Endothelial cell (in vitro differentiated cells): ENCODE data around the gene ZER1. TPM values are rescaled to one million over a fixed set of nuclear protein-coding genes. Genes with fewer than 3 reads are reported as not detected.

Source experiments
- DNase-seq: peaks from one replicate; pipeline ENCODE4 v3.0.0; 2021; ENCODE audit warnings: low spot score
- H3K27ac Mint-ChIP-seq: one replicate; pipeline ENCODE4 v1.8.0; 2021; ENCODE audit warnings: mixed read lengths, inconsistent platforms; ENCODE audit not compliant: unreplicated experiment
- H3K27me3 Mint-ChIP-seq: one replicate; pipeline ENCODE4 v1.8.0; 2021; ENCODE audit warnings: mild to moderate bottlenecking, moderate library complexity, mixed read lengths, inconsistent platforms; ENCODE audit not compliant: unreplicated experiment
- H3K36me3 Mint-ChIP-seq: one replicate; pipeline ENCODE4 v1.8.0; 2021; ENCODE audit warnings: mild to moderate bottlenecking, low read depth, mixed read lengths, inconsistent platforms; ENCODE audit not compliant: unreplicated experiment
- H3K4me1 Mint-ChIP-seq: one replicate; pipeline ENCODE4 v1.8.0; 2021; ENCODE audit warnings: mild to moderate bottlenecking, mixed read lengths, inconsistent platforms; ENCODE audit not compliant: unreplicated experiment
- H3K4me3 Mint-ChIP-seq: one replicate; pipeline ENCODE4 v1.8.0; 2021; ENCODE audit warnings: mild to moderate bottlenecking, mixed read lengths, inconsistent platforms; ENCODE audit not compliant: unreplicated experiment
- H3K9me3 Mint-ChIP-seq: one replicate; pipeline ENCODE4 v1.8.0; 2021; ENCODE audit warnings: mixed read lengths, inconsistent platforms; ENCODE audit not compliant: unreplicated experiment
- CTCF ChIP-seq: fragments of 200-600 bp; sonication (generic); IDR thresholded peaks from one replicate; pipeline ENCODE4 v1.5.0; 2021; ENCODE audit warnings: antibody characterized with exemption; ENCODE audit not compliant: unreplicated experiment
- total RNA-seq: library from RNA; stranded (reverse); fragmentation: NEBNext Ultra II Directional; extraction: Animal tissue kit (Norgen Biotek cat#: 25700); gene quantifications from one replicate; pipeline ENCODE4 v1.2.1, GENCODE V29; 2021; ENCODE audit not compliant: unreplicated experiment

The ZER1 gene
- total RNA-seq, 1 donor from 2014 or later = 29.2 TPM

- TF ChIP-seq CTCF = no peak
These were observed 3.1 kb upstream of the ZER1 start for GRCh38 chr9:128774804-128775203.

GRCh38 chr9:128773049-128773448, 1.3 kb upstream of the ZER1 start:
- Mint-ChIP-seq H3K4me1 (peaks cover 15% of the 10 kb centered on the region), H3K9me3 (no peaks in the 10 kb centered on the region), H3K4me3 (no peak overlapping the region), H3K27ac (no peak overlapping the region), H3K36me3 (peaks cover 11% of the 10 kb centered on the region), H3K27me3 (peaks cover 11% of the 10 kb centered on the region)
- no peak for TF ChIP-seq CTCF
- DNase-seq = no peak

More at GRCh38 chr9:128774804-128775203, 3.1 kb upstream of the ZER1 start:
- H3K36me3 Mint-ChIP-seq = peaks cover 10% of the 10 kb centered on the region
- no peak overlapping the region for H3K27ac Mint-ChIP-seq
- H3K4me3 Mint-ChIP-seq = peak overlapping the region; percentile 62
- H3K9me3 Mint-ChIP-seq = no peaks in the 10 kb centered on the region
- peaks cover 14% of the 10 kb centered on the region for H3K4me1 Mint-ChIP-seq
- DNase-seq = no peak
- H3K27me3 Mint-ChIP-seq = peaks cover 13% of the 10 kb centered on the region

- Mint-ChIP-seq H3K27ac (peak overlapping the region; percentile 83), H3K4me3 (peak overlapping the region; percentile 94), H3K4me1 (peaks cover 15% of the 10 kb centered on the region), H3K27me3 (peaks cover 11% of the 10 kb centered on the region), H3K36me3 (peaks cover 11% of the 10 kb centered on the region), H3K9me3 (no peaks in the 10 kb centered on the region)
- TF ChIP-seq CTCF = no peak
- peak; percentile 54 for DNase-seq
These were observed 519 bp downstream of the ZER1 start for GRCh38 chr9:128771094-128771721.

GRCh38 chr9:128770286-128771030, 1.3 kb downstream of the ZER1 start:
- Mint-ChIP-seq H3K36me3 (peaks cover 11% of the 10 kb centered on the region), H3K9me3 (no peaks in the 10 kb centered on the region), H3K27ac (peak overlapping the region; percentile 31), H3K27me3 (peaks cover 11% of the 10 kb centered on the region), H3K4me1 (peaks cover 15% of the 10 kb centered on the region), H3K4me3 (peak overlapping the region; percentile 94)
- DNase-seq = no peak
- TF ChIP-seq CTCF = no peak

GRCh38 chr9:128768606-128769005, 3.1 kb downstream of the ZER1 start:
- no peak for TF ChIP-seq CTCF
- peaks cover 19% of the 10 kb centered on the region for H3K4me1 Mint-ChIP-seq
- H3K4me3 Mint-ChIP-seq = no peak overlapping the region
- H3K9me3 Mint-ChIP-seq = no peaks in the 10 kb centered on the region
- no peak for DNase-seq
- peaks cover 13% of the 10 kb centered on the region for H3K27me3 Mint-ChIP-seq
- no peak overlapping the region for H3K27ac Mint-ChIP-seq
- peaks cover 8% of the 10 kb centered on the region for H3K36me3 Mint-ChIP-seq
